Measurements from ENCODE around the gene MICAL2.

DNA sequence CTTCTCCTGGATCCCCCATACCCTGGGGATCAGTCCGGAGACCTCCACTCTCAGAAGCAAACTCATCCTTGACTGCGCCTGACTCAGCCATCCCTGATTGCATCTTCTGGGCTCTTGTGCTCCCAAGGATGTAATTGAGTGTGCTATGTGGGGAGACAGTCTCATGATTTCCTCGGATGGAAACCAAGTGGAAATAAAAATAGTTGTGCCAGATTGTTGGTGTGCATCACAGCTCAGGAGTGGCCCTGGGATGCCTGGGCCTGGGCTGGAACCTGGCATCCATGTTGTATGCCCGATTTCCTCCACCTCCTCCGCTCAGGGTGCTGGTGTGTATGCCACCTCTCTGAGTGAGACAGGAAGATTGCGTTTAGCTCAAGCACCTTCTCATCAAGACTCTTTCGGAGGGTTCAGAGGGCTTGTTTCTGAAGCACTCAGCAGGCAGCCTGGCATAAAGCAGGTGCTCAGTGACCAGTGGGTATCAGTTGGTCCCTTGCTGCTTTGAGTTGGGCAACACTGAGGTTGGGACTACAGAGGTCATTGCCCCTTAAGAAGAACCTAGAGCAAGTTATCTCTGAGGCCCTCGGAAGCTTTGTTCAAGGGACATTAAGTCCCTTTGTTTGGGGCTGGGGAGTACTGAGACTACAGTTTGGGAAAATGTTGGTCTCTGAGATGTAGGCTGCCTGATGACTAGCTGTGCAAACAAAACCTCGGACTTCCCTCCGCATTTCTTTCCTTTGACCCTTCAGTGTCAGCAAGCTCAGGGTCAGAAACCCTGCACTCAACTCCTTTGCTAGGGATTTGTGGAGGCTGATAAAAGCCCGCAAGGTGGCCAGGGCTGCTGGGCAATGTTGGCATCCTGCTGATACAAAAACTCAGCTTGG, 24.8 kb upstream of the MICAL2 start:
- TF ChIP-seq EP300 (IDR thresholded peaks at IDR 0.05; ENCODE audit: borderline replicate concordance), result no peak
- TF ChIP-seq, protein P1, sequence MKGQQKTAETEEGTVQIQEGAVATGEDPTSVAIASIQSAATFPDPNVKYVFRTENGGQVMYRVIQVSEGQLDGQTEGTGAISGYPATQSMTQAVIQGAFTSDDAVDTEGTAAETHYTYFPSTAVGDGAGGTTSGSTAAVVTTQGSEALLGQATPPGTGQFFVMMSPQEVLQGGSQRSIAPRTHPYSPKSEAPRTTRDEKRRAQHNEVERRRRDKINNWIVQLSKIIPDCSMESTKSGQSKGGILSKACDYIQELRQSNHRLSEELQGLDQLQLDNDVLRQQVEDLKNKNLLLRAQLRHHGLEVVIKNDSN (IDR thresholded peaks at IDR 0.05), result no peak
- TF ChIP-seq EGR1 (IDR thresholded peaks at IDR 0.05), result no peak
- TF ChIP-seq RAD21 (IDR thresholded peaks at IDR 0.05; ENCODE audit: low read depth), result no peak
- TF ChIP-seq, protein P2, sequence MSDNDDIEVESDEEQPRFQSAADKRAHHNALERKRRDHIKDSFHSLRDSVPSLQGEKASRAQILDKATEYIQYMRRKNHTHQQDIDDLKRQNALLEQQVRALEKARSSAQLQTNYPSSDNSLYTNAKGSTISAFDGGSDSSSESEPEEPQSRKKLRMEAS (IDR thresholded peaks at IDR 0.05), result no peak
- TF ChIP-seq TEAD4 (IDR thresholded peaks at IDR 0.05), result no peak
- TF ChIP-seq CEBPB (IDR thresholded peaks at IDR 0.05), result no peak
- TF ChIP-seq YY1 (IDR thresholded peaks at IDR 0.05; ENCODE audit: low read depth), result no peak
- no peak for TF ChIP-seq TAF1 (IDR thresholded peaks at IDR 0.05; ENCODE audit: low read depth)
- no peak for TF ChIP-seq FOXM1 (IDR thresholded peaks at IDR 0.05; ENCODE audit: borderline replicate concordance, low read depth)

Measured in Ishikawa (cell line).